Thyroid gland (tissue), 4 donors: ENCODE results near the gene DNTTIP2. TPM values are rescaled to one million over a fixed set of nuclear protein-coding genes. Genes with fewer than 3 reads are reported as not detected.

Experiments
- DNase-seq, 2 donors: peaks; one replicate each; pipeline ENCODE4 v3.0.0-alpha.2; 2019
- H3K27ac ChIP-seq, 3 donors: fragments of 200-600 bp; sonication (generic); 1 replicate in 2 of 3; 2 replicates in 1 of 3; pipeline ENCODE4 v1.5.1; 2016 to 2019; ENCODE audit warnings: mild to moderate bottlenecking in 1 of 3, moderate library complexity in 1 of 3
- H3K27me3 ChIP-seq: fragments of 200-600 bp; sonication (generic); one replicate; pipeline ENCODE4 v1.5.1; 2019
- H3K36me3 ChIP-seq, 2 donors: fragments of 200-600 bp; sonication (generic); one replicate each; pipeline ENCODE4 v1.5.1; 2016 to 2019
- H3K4me1 ChIP-seq, 2 donors: fragments of 200-600 bp; sonication (generic); one replicate each; pipeline ENCODE4 v1.5.1; 2017 to 2019
- H3K4me3 ChIP-seq, 3 donors: fragments of 200-600 bp; sonication (generic); replicated peaks in 1 of 3; 1 replicate in 2 of 3; 2 replicates in 1 of 3; pipeline ENCODE4 v1.5.1; 2016; ENCODE audit warnings: mild to moderate bottlenecking in 1 of 3
- H3K9me3 ChIP-seq: fragments of 200-600 bp; sonication (generic); one replicate; pipeline ENCODE4 v1.5.1; 2017
- POLR2A ChIP-seq, 2 donors: fragments of 450-650 bp; IDR thresholded peaks; one replicate each; pipeline ENCODE4 v1.6.1; 2017; ENCODE audit warnings: antibody characterized with exemption in 2 of 2, mild to moderate bottlenecking in 2 of 2, moderate library complexity in 1 of 2
- WGBS, 2 donors: methylation state at CpG; one replicate each; pipeline ENCODE4 v1.1.5; 2017; 5-methylcytosine and 5-hydroxymethylcytosine counted together
- intact Hi-C: fragments of 100-400 bp; cut with DNase I; formaldehyde crosslinking; loops from one replicate; pipeline ENCODE4 v1.15.1; 2023
- total RNA-seq, 4 donors: library from RNA; depleted of rRNA; stranded (reverse); fragments of >200 nt; gene quantifications; one replicate each; pipeline ENCODE4 v1.2.3, GENCODE V29; 2016
- TF ChIP-seq, protein P1 (sequence below), 6 experiments: fragments of 200-600 bp in 3 of 6; fragments of 450-650 bp in 3 of 6; sonication (generic) in 3 of 6; IDR thresholded peaks; one replicate each; pipeline ENCODE4 v1.5.1; 2016 to 2019; ENCODE audit warnings: antibody characterized with exemption in 6 of 6, mild to moderate bottlenecking in 2 of 6, inconsistent platforms in 1 of 6, moderate library complexity in 1 of 6

DNTTIP2 gene
- total RNA-seq, 4 donors from 2014 or later: 21.9 to 32.0 (median 27.2) TPM

DNA sequence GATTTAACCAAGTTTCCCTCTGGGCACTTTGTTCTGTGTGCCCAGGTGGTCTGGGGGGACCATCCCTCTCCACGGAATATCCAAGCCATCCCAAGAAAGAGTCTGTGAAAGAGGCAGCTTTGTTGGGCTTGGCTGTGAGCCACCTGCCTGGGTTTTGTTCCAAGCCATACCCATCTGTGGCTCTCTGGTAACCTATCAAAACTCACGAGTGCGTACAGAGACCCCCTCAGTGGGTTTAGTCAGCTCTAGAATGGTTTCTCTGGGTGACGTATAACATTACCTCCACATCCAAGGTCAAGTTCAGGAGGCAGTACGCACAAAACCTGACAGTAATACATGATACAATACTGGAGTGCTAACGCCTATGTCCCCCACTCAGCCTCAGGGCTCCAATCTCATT, 54.2 kb downstream of the DNTTIP2 start:
- Histone ChIP-seq H3K4me1 (no peaks in the 10 kb centered on the region), H3K9me3 (no peaks in the 10 kb centered on the region), H3K4me3 (no peak overlapping the region), H3K27ac (no peak overlapping the region), H3K27me3 (no peaks in the 10 kb centered on the region), H3K36me3 (no peaks in the 10 kb centered on the region)
- intact Hi-C loops: no loop called here
- no peak for DNase-seq
- TF ChIP-seq, protein P1, sequence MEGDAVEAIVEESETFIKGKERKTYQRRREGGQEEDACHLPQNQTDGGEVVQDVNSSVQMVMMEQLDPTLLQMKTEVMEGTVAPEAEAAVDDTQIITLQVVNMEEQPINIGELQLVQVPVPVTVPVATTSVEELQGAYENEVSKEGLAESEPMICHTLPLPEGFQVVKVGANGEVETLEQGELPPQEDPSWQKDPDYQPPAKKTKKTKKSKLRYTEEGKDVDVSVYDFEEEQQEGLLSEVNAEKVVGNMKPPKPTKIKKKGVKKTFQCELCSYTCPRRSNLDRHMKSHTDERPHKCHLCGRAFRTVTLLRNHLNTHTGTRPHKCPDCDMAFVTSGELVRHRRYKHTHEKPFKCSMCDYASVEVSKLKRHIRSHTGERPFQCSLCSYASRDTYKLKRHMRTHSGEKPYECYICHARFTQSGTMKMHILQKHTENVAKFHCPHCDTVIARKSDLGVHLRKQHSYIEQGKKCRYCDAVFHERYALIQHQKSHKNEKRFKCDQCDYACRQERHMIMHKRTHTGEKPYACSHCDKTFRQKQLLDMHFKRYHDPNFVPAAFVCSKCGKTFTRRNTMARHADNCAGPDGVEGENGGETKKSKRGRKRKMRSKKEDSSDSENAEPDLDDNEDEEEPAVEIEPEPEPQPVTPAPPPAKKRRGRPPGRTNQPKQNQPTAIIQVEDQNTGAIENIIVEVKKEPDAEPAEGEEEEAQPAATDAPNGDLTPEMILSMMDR (IDR thresholded peaks at IDR 0.05): no peak
- TF ChIP-seq POLR2A (IDR thresholded peaks at IDR 0.05): no peak
- 68% methylated on average over 3 of the region's 6 CpGs; no CpG with 5 or more reads in 1 of the 2 donors for WGBS, 2 donors

DNA sequence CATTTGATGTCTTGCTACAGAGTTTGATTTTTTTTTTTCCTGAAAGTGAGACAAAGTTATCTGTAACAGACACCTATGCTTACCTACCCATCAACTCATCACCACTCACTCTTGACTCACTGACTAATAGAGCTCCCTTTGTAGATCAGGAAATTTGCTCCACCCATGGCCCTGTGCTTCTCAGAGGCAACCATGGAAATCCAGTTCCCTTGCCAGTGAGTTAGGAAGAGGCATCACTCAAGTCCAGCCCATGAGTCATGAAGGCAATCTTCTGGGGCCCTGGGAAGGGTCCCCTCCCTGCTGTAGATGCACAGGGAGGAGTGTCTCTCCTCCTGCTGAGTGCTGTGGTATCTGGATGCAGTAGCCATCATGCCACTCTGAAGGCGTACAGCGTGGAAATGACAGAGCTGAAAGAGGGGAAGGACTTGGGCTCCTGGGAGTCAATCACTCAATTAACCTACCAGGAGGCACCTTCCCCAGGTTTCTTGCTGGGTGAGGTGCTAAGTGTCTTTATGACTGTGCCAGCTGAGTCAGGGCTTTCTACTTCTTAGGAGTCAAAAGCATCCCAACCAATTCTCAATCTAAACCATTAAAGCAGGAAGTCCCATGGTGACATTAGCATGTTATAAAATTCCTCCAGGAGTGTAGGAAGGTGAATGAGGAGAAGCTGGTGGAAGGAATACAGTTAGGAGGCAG, 56.1 kb downstream of the DNTTIP2 start:
- no peak for TF ChIP-seq POLR2A (IDR thresholded peaks at IDR 0.05)
- TF ChIP-seq, protein P1 (IDR thresholded peaks at IDR 0.05): no peak
- Histone ChIP-seq H3K9me3 (no peaks in the 10 kb centered on the region), H3K27ac (no peak overlapping the region), H3K4me3 (no peak overlapping the region), H3K4me1 (peaks cover 5 to 6% of the 10 kb centered on the region in 2 donors), H3K36me3 (no peaks in the 10 kb centered on the region), H3K27me3 (no peaks in the 10 kb centered on the region)
- 93% methylated on average over 2 of the region's 2 CpGs; no CpG with 5 or more reads in 1 of the 2 donors for WGBS, 2 donors
- DNase-seq: no peak
- intact Hi-C loops: no loop called here

DNA sequence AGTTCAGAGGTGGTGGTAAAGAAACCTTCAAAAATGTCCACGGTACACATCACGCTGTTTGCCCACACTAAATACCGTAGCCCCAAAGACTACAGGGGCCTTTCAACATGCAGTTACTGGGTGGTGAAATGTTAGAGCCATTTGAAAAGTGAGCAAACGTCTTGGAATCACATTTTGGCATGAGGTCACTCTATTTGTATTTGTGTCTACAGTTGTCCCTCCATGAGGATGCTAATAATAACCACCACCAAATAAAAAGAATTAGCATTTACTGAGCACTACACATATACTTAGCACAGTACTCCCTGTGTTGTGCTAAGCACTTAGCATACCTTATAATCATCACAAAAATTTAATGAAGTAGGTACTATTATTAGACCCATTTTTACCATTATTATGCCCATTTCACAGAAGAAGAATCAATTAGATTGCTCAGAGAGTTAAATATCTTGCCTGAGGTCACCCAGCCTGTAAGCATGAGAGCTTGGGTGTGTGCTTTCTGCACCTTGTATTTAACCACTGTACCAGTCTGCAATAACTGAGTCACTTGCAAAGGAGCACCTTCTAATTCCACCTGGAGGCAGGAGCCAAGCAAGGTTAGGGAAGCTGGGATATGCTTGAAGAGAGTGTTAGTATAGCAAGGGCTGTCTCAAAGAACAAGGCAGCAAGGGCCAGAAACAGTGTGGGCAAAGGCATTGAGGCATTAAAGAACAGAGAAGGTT, 57.4 kb downstream of the DNTTIP2 start:
- Histone ChIP-seq H3K27me3 (no peaks in the 10 kb centered on the region), H3K27ac (no peak overlapping the region), H3K9me3 (no peaks in the 10 kb centered on the region), H3K4me3 (no peak overlapping the region), H3K4me1 (peaks cover 6 to 11% of the 10 kb centered on the region in 2 donors), H3K36me3 (no peaks in the 10 kb centered on the region)
- intact Hi-C loops: no loop called here
- no peak for DNase-seq
- TF ChIP-seq, protein P1 (IDR thresholded peaks at IDR 0.05): no peak
- TF ChIP-seq POLR2A (IDR thresholded peaks at IDR 0.05): no peak
- 84 to 92% methylated on average over 4 of the region's 4 CpGs for WGBS, 2 donors

DNA sequence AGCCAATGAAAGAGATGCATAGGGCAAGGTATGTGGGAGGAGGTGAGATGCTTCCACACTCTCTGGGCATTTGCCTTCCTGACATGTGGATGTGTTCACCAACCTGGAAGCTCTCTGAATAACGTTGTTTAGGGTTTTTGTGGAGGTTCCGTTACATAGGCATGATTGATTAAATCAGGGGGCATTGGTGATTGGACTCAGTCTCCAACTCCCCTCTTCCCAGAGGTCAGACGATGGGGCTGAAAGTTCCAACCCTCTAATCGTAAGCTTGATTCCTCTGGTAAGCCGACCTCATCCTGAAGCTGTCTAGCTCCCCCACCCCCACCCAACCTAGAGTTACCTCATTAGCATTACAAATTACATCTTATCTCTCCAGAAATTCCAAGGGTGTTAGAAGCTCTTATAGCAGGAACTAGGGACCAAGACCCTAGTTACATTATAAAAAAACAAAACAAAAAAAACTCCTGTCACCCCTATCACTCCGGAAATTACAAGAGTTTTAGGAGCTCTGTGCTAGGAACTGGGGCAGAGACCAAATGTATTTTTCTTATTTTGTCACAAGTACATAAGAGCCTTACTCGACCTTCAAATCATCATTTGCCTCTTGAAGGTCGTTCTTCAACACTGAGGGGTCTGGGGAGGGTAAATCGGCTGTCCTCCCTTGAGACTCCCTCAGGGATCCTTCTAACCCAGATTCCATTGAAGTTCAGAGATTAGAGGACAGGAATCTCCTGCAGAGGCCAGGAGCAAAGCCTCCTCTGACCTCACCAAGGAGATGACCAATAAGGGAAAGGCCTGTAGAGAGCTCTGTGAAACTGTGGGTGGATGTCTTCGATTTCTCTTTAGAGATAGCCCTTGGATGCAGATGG, 58.2 kb downstream of the DNTTIP2 start:
- Histone ChIP-seq H3K4me1 (peaks cover 6 to 11% of the 10 kb centered on the region in 2 donors), H3K9me3 (no peaks in the 10 kb centered on the region), H3K27me3 (no peaks in the 10 kb centered on the region), H3K27ac (no peak overlapping the region), H3K36me3 (no peaks in the 10 kb centered on the region), H3K4me3 (no peak overlapping the region)
- intact Hi-C loops: no loop called here
- DNase-seq: no peak
- 75 to 78% methylated on average over 10 of the region's 10 CpGs for WGBS, 2 donors
- TF ChIP-seq, protein P1 (IDR thresholded peaks at IDR 0.05): no peak
- no peak for TF ChIP-seq POLR2A (IDR thresholded peaks at IDR 0.05)
